ENCODE measurements around the gene MRPL54. TPM values are rescaled to one million over a fixed set of nuclear protein-coding genes. Genes with fewer than 3 reads are reported as not detected.

The MRPL54 gene
- total and polyA plus RNA-seq, 2 experiments from 2014 or later, result 42.2 to 86.8 TPM

- H3K36me3 ChIP-seq (replicated peaks; ENCODE audit: insufficient read depth, low read depth), result no peaks in the 10 kb centered on the region
- no peaks in the 10 kb centered on the region for H3K9me2 ChIP-seq (replicated peaks; ENCODE audit: insufficient read depth)
- H3K4me3 ChIP-seq, result no peak overlapping the region
- H3K4me2 ChIP-seq, result no peak overlapping the region
- peaks cover 10% of the 10 kb centered on the region for H3K27me3 ChIP-seq
- no peaks in the 10 kb centered on the region for H4K20me1 ChIP-seq (ENCODE audit: insufficient read depth, poor library complexity, severe bottlenecking)
- H2AFZ ChIP-seq, result no peak overlapping the region
- no peaks in the 10 kb centered on the region for H3K4me1 ChIP-seq (ENCODE audit: insufficient read depth)
- H3K79me2 ChIP-seq, result no peaks in the 10 kb centered on the region
- no peak for TF ChIP-seq CTCF (IDR thresholded peaks at IDR 0.05; ENCODE audit: poor library complexity)
- WGBS (ENCODE audit: low lambda C conversion rate, missing lambda C conversion rate), result 73% methylated on average over 7 of the region's 7 CpGs
- no peak for DNase-seq (ENCODE audit: low spot score)
- H3K27ac ChIP-seq, result no peak overlapping the region
- no peaks in the 10 kb centered on the region for H3K9me3 ChIP-seq (ENCODE audit: low read depth)
These were observed 28.5 kb downstream of the MRPL54 start for GRCh38 chr19:3790941-3791340.

- H3K4me1 ChIP-seq (ENCODE audit: insufficient read depth), result no peaks in the 10 kb centered on the region
- no peaks in the 10 kb centered on the region for H3K36me3 ChIP-seq (replicated peaks; ENCODE audit: insufficient read depth, low read depth)
- no peak for TF ChIP-seq CTCF (IDR thresholded peaks at IDR 0.05; ENCODE audit: poor library complexity)
- TF ChIP-seq EZH2phosphoT487 (IDR thresholded peaks at IDR 0.05; ENCODE audit: low read depth, severe bottlenecking, unreplicated experiment), result no peak
- no peak for TF ChIP-seq EZH2 (IDR thresholded peaks at IDR 0.05; ENCODE audit: borderline replicate concordance)
- H4K20me1 ChIP-seq (ENCODE audit: insufficient read depth, poor library complexity, severe bottlenecking), result no peaks in the 10 kb centered on the region
- no peak overlapping the region for H2AFZ ChIP-seq
- 74% methylated on average over 3 of the region's 3 CpGs for WGBS (ENCODE audit: low lambda C conversion rate, missing lambda C conversion rate)
- H3K27me3 ChIP-seq, result peaks cover under 1% of the 10 kb centered on the region
- no peak overlapping the region for H3K27ac ChIP-seq
- H3K9me2 ChIP-seq (replicated peaks; ENCODE audit: insufficient read depth), result no peaks in the 10 kb centered on the region
- no peaks in the 10 kb centered on the region for H3K9me3 ChIP-seq (ENCODE audit: low read depth)
- H3K4me3 ChIP-seq, result no peak overlapping the region
- no peak overlapping the region for H3K4me2 ChIP-seq
- H3K79me2 ChIP-seq, result no peaks in the 10 kb centered on the region
- DNase-seq (ENCODE audit: low spot score), result no peak
These were observed 29.6 kb downstream of the MRPL54 start for GRCh38 chr19:3792114-3792513.

- Histone ChIP-seq H4K20me1 (ENCODE audit: insufficient read depth, poor library complexity, severe bottlenecking) (no peaks in the 10 kb centered on the region), H2AFZ (no peak overlapping the region), H3K27ac (no peak overlapping the region), H3K4me3 (no peak overlapping the region), H3K27me3 (no peaks in the 10 kb centered on the region), H3K9me3 (ENCODE audit: low read depth) (no peaks in the 10 kb centered on the region), H3K4me2 (no peak overlapping the region), H3K4me1 (ENCODE audit: insufficient read depth) (no peaks in the 10 kb centered on the region), H3K36me3 (replicated peaks; ENCODE audit: insufficient read depth, low read depth) (no peaks in the 10 kb centered on the region), H3K9me2 (replicated peaks; ENCODE audit: insufficient read depth) (no peaks in the 10 kb centered on the region), H3K79me2 (no peaks in the 10 kb centered on the region)
- WGBS (ENCODE audit: low lambda C conversion rate, missing lambda C conversion rate), result 85% methylated on average over 3 of the region's 3 CpGs
- no peak for DNase-seq (ENCODE audit: low spot score)
- TF ChIP-seq EZH2 (IDR thresholded peaks at IDR 0.05; ENCODE audit: borderline replicate concordance) (no peak), EZH2phosphoT487 (IDR thresholded peaks at IDR 0.05; ENCODE audit: low read depth, severe bottlenecking, unreplicated experiment) (no peak), CTCF (IDR thresholded peaks at IDR 0.05; ENCODE audit: poor library complexity) (no peak)
These were observed 31.3 kb downstream of the MRPL54 start for GRCh38 chr19:3793799-3794198.

GRCh38 chr19:3796358-3796757, 33.9 kb downstream of the MRPL54 start:
- Histone ChIP-seq H3K9me3 (ENCODE audit: low read depth) (no peaks in the 10 kb centered on the region), H3K4me2 (no peak overlapping the region), H3K79me2 (no peaks in the 10 kb centered on the region), H3K27me3 (peaks cover 22% of the 10 kb centered on the region), H3K27ac (no peak overlapping the region), H3K9me2 (replicated peaks; ENCODE audit: insufficient read depth) (no peaks in the 10 kb centered on the region), H3K36me3 (replicated peaks; ENCODE audit: insufficient read depth, low read depth) (no peaks in the 10 kb centered on the region), H3K4me1 (ENCODE audit: insufficient read depth) (no peaks in the 10 kb centered on the region), H4K20me1 (ENCODE audit: insufficient read depth, poor library complexity, severe bottlenecking) (no peaks in the 10 kb centered on the region), H2AFZ (no peak overlapping the region), H3K4me3 (no peak overlapping the region)
- no peak for DNase-seq (ENCODE audit: low spot score)
- WGBS (ENCODE audit: low lambda C conversion rate, missing lambda C conversion rate), result 89% methylated on average over 2 of the region's 2 CpGs
- TF ChIP-seq EZH2 (IDR thresholded peaks at IDR 0.05; ENCODE audit: borderline replicate concordance), result no peak
- no peak for TF ChIP-seq EZH2phosphoT487 (IDR thresholded peaks at IDR 0.05; ENCODE audit: low read depth, severe bottlenecking, unreplicated experiment)
- no peak for TF ChIP-seq CTCF (IDR thresholded peaks at IDR 0.05; ENCODE audit: poor library complexity)

Measured in hepatocyte (in vitro differentiated cells).